Stomach (tissue), 9 donors: ENCODE measurements around the gene VAV3. TPM values are rescaled to one million over a fixed set of nuclear protein-coding genes. Genes with fewer than 3 reads are reported as not detected.

Source experiments
- DNase-seq, 2 donors: peaks; one replicate each; pipeline versions ENCODE4 v3.0.0 to v3.0.0-alpha.2; 2013 to 2019
- H3K27ac ChIP-seq, 5 donors: fragments of 200-600 bp in 4 of 5; sonication (generic) in 4 of 5; one replicate each; pipeline ENCODE4 v1.5.1; 2013 to 2019; ENCODE audit warnings: mild to moderate bottlenecking in 1 of 5, moderate library complexity in 1 of 5
- H3K27me3 ChIP-seq, 3 donors: fragments of 200-600 bp; sonication (generic); one replicate each; pipeline ENCODE4 v1.5.1; 2017 to 2019; ENCODE audit warnings: mixed run types in 1 of 3
- H3K36me3 ChIP-seq, 4 donors: fragments of 200-600 bp; sonication (generic); 1 replicate in 3 of 4; 2 replicates in 1 of 4; pipeline ENCODE4 v1.5.1; 2016 to 2019
- H3K4me1 ChIP-seq, 4 donors: fragments of 200-600 bp; sonication (generic); one replicate each; pipeline ENCODE4 v1.5.1; 2016 to 2019
- H3K4me3 ChIP-seq, 4 donors: fragments of 200-600 bp; sonication (generic) in 3 of 4; one replicate each; pipeline ENCODE4 v1.5.1; 2016 to 2019; ENCODE audit warnings: mild to moderate bottlenecking in 1 of 4
- H3K9me3 ChIP-seq, 4 donors: fragments of 200-600 bp; sonication (generic); one replicate each; pipeline ENCODE4 v1.5.1; 2016 to 2019
- CTCF ChIP-seq, 7 experiments: fragments of 450-650 bp in 4 of 7; fragments of 200-600 bp in 3 of 7; sonication (generic) in 3 of 7; IDR thresholded peaks; one replicate each; pipeline ENCODE4 v1.5.1; 2016 to 2019; ENCODE audit warnings: antibody characterized with exemption in 7 of 7, control low read depth in 2 of 7, mild to moderate bottlenecking in 1 of 7
- EP300 ChIP-seq: sonication (generic); formaldehyde crosslinking; IDR thresholded peaks from one replicate; pipeline ENCODE4 v1.6.1; 2017; ENCODE audit warnings: antibody characterized with exemption
- POLR2A ChIP-seq, 4 donors: fragments of 450-650 bp; IDR thresholded peaks; one replicate each; pipeline ENCODE4 v1.6.1; 2016; ENCODE audit warnings: antibody characterized with exemption in 4 of 4, control low read depth in 2 of 4, mild to moderate bottlenecking in 1 of 4, moderate library complexity in 1 of 4
- POLR2AphosphoS5 ChIP-seq, 3 donors: sonication (generic); formaldehyde crosslinking; IDR thresholded peaks; one replicate each; pipeline ENCODE4 v1.6.1; 2016; ENCODE audit warnings: antibody characterized with exemption in 3 of 3
- WGBS, 5 donors: extraction: QIAGEN DNeasy Blood & Tissue Kit in 3 of 5; methylation state at CpG; one replicate each; pipeline versions ENCODE4 v1.1.5 to v1.1.7; 2013 to 2018; 5-methylcytosine and 5-hydroxymethylcytosine counted together
- intact Hi-C: fragments of 100-400 bp; cut with DNase I; formaldehyde crosslinking; loops from one replicate; pipeline ENCODE4 v1.15.1; 2023; ENCODE audit warnings: low total_unique reads
- polyA plus RNA-seq, 3 donors: library from polyadenylated mRNA; stranded (reverse); fragments of 200-250 nt; gene quantifications; one replicate each; pipeline ENCODE4 v1.2.3, GENCODE V29; 2013
- total RNA-seq, 5 donors: library from RNA; depleted of rRNA; stranded (reverse); fragments of >200 nt; gene quantifications; one replicate each; pipeline versions ENCODE4 v1.1.0 to v1.2.3, GENCODE V29; 2014 to 2016
- donor health status: healthy with polysubstance abuse.
- donor health status: Bipolar disorder and iron deficiency.
- donor health status: healthy.

VAV3 gene
- total and polyA plus RNA-seq, 8 donors, result 5.7 to 29.3 (median 6.9) TPM

GRCh38 chr1:108000184-108000583 lies 35.2 kb upstream of the VAV3 start:
- no peaks in the 10 kb centered on the region for H3K36me3 ChIP-seq
- intact Hi-C loops, result no loop called here
- TF ChIP-seq CTCF (IDR thresholded peaks at IDR 0.05) (no peak), POLR2AphosphoS5 (IDR thresholded peaks at IDR 0.05) (no peak), POLR2A (IDR thresholded peaks at IDR 0.05) (no peak), EP300 (no peak)

GRCh38 chr1:107997866-107998265 lies 32.9 kb upstream of the VAV3 start:
- TF ChIP-seq CTCF (IDR thresholded peaks at IDR 0.05) (no peak), POLR2A (IDR thresholded peaks at IDR 0.05) (no peak), POLR2AphosphoS5 (IDR thresholded peaks at IDR 0.05) (no peak), EP300 (no peak)
- WGBS, 5 donors, result 76 to 88% (median 85%) methylated on average over 1 of the region's 1 CpG
- intact Hi-C loops, result no loop called here
- peaks cover 0 to 9% (median 7%) of the 10 kb centered on the region in 4 donors for H3K4me1 ChIP-seq
- H3K27me3 ChIP-seq, result no peaks in the 10 kb centered on the region
- H3K27ac ChIP-seq, result no peak overlapping the region
- H3K9me3 ChIP-seq, result no peaks in the 10 kb centered on the region
- H3K4me3 ChIP-seq, result no peak overlapping the region
- no peaks in the 10 kb centered on the region for H3K36me3 ChIP-seq
- no peak for DNase-seq

More at GRCh38 chr1:108000184-108000583, 35.2 kb upstream of the VAV3 start:
- Histone ChIP-seq H3K9me3 (no peaks in the 10 kb centered on the region), H3K4me3 (no peak overlapping the region), H3K27ac (no peak overlapping the region), H3K27me3 (no peaks in the 10 kb centered on the region), H3K4me1 (peaks cover 0 to 9% (median 7%) of the 10 kb centered on the region in 4 donors)
- WGBS, 5 donors, result 71 to 76% (median 73%) methylated on average over 6 of the region's 6 CpGs
- no peak for DNase-seq

- H3K27me3 ChIP-seq, result no peaks in the 10 kb centered on the region
- DNase-seq, result peak in 1 of 2 donors; percentile 12
- TF ChIP-seq CTCF (IDR thresholded peaks at IDR 0.05), result no peak
- TF ChIP-seq POLR2AphosphoS5 (IDR thresholded peaks at IDR 0.05), result no peak
- TF ChIP-seq POLR2A (IDR thresholded peaks at IDR 0.05), result no peak
- no peak for TF ChIP-seq EP300
- H3K36me3 ChIP-seq, result no peaks in the 10 kb centered on the region
- intact Hi-C loops, result no loop called here
- H3K27ac ChIP-seq, result no peak overlapping the region
- H3K9me3 ChIP-seq, result no peaks in the 10 kb centered on the region
- 47 to 63% (median 58%) methylated on average over 7 of the region's 7 CpGs for WGBS, 5 donors
- no peak overlapping the region for H3K4me3 ChIP-seq
- H3K4me1 ChIP-seq, result no peaks in the 10 kb centered on the region
These were observed 28.9 kb upstream of the VAV3 start for GRCh38 chr1:107993920-107994319.

GRCh38 chr1:107992347-107992746 lies 27.4 kb upstream of the VAV3 start:
- Histone ChIP-seq H3K4me3 (no peak overlapping the region), H3K9me3 (no peaks in the 10 kb centered on the region), H3K4me1 (no peaks in the 10 kb centered on the region), H3K27me3 (no peaks in the 10 kb centered on the region), H3K36me3 (no peaks in the 10 kb centered on the region), H3K27ac (no peak overlapping the region)
- TF ChIP-seq POLR2A (IDR thresholded peaks at IDR 0.05), result no peak
- no peak for TF ChIP-seq EP300
- no peak for TF ChIP-seq POLR2AphosphoS5 (IDR thresholded peaks at IDR 0.05)
- no peak for TF ChIP-seq CTCF (IDR thresholded peaks at IDR 0.05)
- WGBS, 5 donors, result 75 to 81% (median 76%) methylated on average over 3 of the region's 3 CpGs
- no peak for DNase-seq
- intact Hi-C loops, result no loop called here
